HG03095 (cell line): ENCODE data around the gene CMTM2.
"Not testable (repeated sequence)": the region's sequence is repeated elsewhere in the genome, so short reads cannot be mapped to it uniquely, and the experiment has no call there.

ENCODE experiments used
- ATAC-seq: cut with Tn5 transposase; IDR thresholded peaks from one replicate; pipeline ENCODE4 v1.9.1; 2021; ENCODE audit warnings: moderate library complexity; ENCODE audit not compliant: unreplicated experiment

The CMTM2 gene

GRCh38 chr16:66552286-66553177 is 26.7 kb upstream of the CMTM2 start, which contains the start of gene CKLF:
Gene CKLF, plus strand, starts transcription at chr16:66552576. Its CDS starts 140 bp downstream, at chr16:66552716.
- peak; percentile 70 for ATAC-seq

- no peak for ATAC-seq
Measured at GRCh38 chr16:66553223-66553622, 26.0 kb upstream of the CMTM2 start.

- no peak for ATAC-seq
Measured at GRCh38 chr16:66554021-66554420, 25.2 kb upstream of the CMTM2 start.

GRCh38 chr16:66554495-66554894 is 24.8 kb upstream of the CMTM2 start:
- no peak for ATAC-seq

GRCh38 chr16:66560107-66560506 is 19.2 kb upstream of the CMTM2 start:
- no peak for ATAC-seq

- no peak for ATAC-seq
Measured at GRCh38 chr16:66561381-66562080, 17.7 kb upstream of the CMTM2 start.

- ATAC-seq = no peak
Measured at GRCh38 chr16:66562409-66562808, 16.9 kb upstream of the CMTM2 start.

GRCh38 chr16:66562986-66563385 is 16.3 kb upstream of the CMTM2 start:
- no peak for ATAC-seq

- no peak for ATAC-seq
Measured at GRCh38 chr16:66563574-66564334, 15.5 kb upstream of the CMTM2 start.

- ATAC-seq = no peak
Measured at GRCh38 chr16:66566051-66566901, 13.0 kb upstream of the CMTM2 start, which contains the start of gene CMTM1. Gene CMTM1, plus strand, starts transcription at chr16:66566439. Its CDS starts 75 bp downstream, at chr16:66566514.

- not testable (repeated sequence) for ATAC-seq
Measured at GRCh38 chr16:66567270-66567669, 12.0 kb upstream of the CMTM2 start.

GRCh38 chr16:66568355-66568754 is 10.9 kb upstream of the CMTM2 start:
- ATAC-seq = no peak

GRCh38 chr16:66569131-66569530 is 10.1 kb upstream of the CMTM2 start:
- no peak for ATAC-seq

GRCh38 chr16:66569827-66570405 is 9.3 kb upstream of the CMTM2 start:
- ATAC-seq = no peak

- ATAC-seq = no peak
Measured at GRCh38 chr16:66572356-66572755, 6.9 kb upstream of the CMTM2 start.

- no peak for ATAC-seq
Measured at GRCh38 chr16:66574081-66574480, 5.2 kb upstream of the CMTM2 start.

- no peak for ATAC-seq
Measured at GRCh38 chr16:66574531-66574930, 4.7 kb upstream of the CMTM2 start.

- ATAC-seq = no peak
Measured at GRCh38 chr16:66575060-66575459, 4.2 kb upstream of the CMTM2 start.

GRCh38 chr16:66576296-66576695 is 3.0 kb upstream of the CMTM2 start:
- no peak for ATAC-seq
